Activated T-helper 1 cell treated with anti-CD3 and anti-CD28 coated beads, Interleukin-12 subunit alpha, Interleukin-12 subunit beta, Interleukin-2, Interleukin-4 antibody, amounts not matched to agents 30 ng/mL and 10 ng/mL and 1 ng/mL, durations not matched to agents 14 hours and 24 hours and 36 hours (primary cell): ENCODE results near the gene S100Z. TPM values are rescaled to one million over a fixed set of nuclear protein-coding genes. Genes with fewer than 3 reads are reported as not detected.
"Not testable (repeated sequence)": the region's sequence is repeated elsewhere in the genome, so short reads cannot be mapped to it uniquely, and the experiment has no call there.

Source experiments
- DNase-seq: peaks from one replicate; pipeline ENCODE4 v3.0.0; 2021; ENCODE audit warnings: low spot score
- H3K27ac Mint-ChIP-seq: one replicate; pipeline ENCODE4 v1.8.0; 2021; ENCODE audit warnings: mild to moderate bottlenecking, mixed read lengths
- H3K27me3 Mint-ChIP-seq: one replicate; pipeline ENCODE4 v1.8.0; 2022; ENCODE audit warnings: mild to moderate bottlenecking, moderate library complexity, mixed read lengths; ENCODE audit not compliant: insufficient read depth
- H3K36me3 Mint-ChIP-seq: one replicate; pipeline ENCODE4 v1.8.0; 2021; ENCODE audit warnings: low read depth, mixed read lengths
- H3K4me1 Mint-ChIP-seq: one replicate; pipeline ENCODE4 v1.8.0; 2021; ENCODE audit warnings: low read depth, mixed read lengths
- H3K4me3 Mint-ChIP-seq: one replicate; pipeline ENCODE4 v1.8.0; 2021; ENCODE audit warnings: mild to moderate bottlenecking, moderate library complexity, mixed read lengths
- H3K9me3 Mint-ChIP-seq: one replicate; pipeline ENCODE4 v1.8.0; 2021; ENCODE audit warnings: mixed read lengths
- intact Hi-C: fragments of 100-400 bp; cut with micrococcal nuclease; formaldehyde crosslinking; loops from one replicate; pipeline ENCODE4 v1.15.1; 2024
- total RNA-seq: library from RNA; stranded (reverse); gene quantifications from 2 replicates; pipeline ENCODE4 v1.2.3, GENCODE V29; 2022

The S100Z gene
- total RNA-seq, 1 donor from 2014 or later, result 0.67 TPM

DNA sequence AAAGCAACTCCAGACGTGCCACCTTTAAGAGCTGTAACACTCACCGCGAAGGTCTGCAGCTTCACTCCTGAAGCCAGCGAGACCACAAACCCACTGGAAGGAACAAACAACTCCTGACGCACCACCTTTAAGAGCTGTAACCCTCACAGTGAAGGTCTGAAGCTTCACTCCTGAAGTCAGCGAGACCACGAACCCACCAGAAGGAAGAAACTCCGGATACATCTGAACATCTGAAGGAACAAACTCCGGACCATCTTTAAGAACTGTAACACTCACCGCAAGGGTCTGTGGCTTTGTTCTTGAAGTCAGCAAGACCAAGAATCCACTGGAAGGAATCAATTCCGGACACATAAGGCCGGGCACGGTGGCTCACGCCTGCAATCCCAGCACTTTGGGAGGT, 64.9 kb downstream of the S100Z start:
- H3K4me3 Mint-ChIP-seq, H3K4me1 Mint-ChIP-seq, DNase-seq, H3K27me3 Mint-ChIP-seq, H3K36me3 Mint-ChIP-seq, intact Hi-C loops, H3K27ac Mint-ChIP-seq, H3K9me3 Mint-ChIP-seq: not testable (repeated sequence)

DNA sequence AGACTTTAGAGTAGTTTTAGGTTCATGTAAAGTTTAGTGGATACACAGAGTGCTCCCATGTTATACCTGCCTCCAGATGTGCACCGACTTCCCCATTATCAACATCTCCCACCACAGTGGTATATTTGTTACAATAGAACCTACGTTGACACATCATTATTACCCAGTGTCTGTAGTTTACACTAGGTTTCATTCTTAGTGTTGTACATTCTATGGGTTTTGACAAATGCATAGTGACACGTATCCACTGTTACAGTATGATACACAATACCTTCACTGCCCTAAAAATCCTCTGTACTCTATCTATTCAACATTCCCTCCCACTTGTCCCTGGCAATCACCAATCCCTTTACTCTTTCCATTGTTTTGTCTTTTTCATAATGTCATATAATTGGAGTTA, 68.7 kb downstream of the S100Z start:
- H3K27me3 Mint-ChIP-seq, result peaks cover 7% of the 10 kb centered on the region
- no peak overlapping the region for H3K27ac Mint-ChIP-seq
- no peaks in the 10 kb centered on the region for H3K36me3 Mint-ChIP-seq
- H3K4me1 Mint-ChIP-seq, result no peaks in the 10 kb centered on the region
- intact Hi-C loops, result no loop called here
- no peak for DNase-seq
- no peak overlapping the region for H3K4me3 Mint-ChIP-seq
- H3K9me3 Mint-ChIP-seq, result peaks cover 8% of the 10 kb centered on the region

DNA sequence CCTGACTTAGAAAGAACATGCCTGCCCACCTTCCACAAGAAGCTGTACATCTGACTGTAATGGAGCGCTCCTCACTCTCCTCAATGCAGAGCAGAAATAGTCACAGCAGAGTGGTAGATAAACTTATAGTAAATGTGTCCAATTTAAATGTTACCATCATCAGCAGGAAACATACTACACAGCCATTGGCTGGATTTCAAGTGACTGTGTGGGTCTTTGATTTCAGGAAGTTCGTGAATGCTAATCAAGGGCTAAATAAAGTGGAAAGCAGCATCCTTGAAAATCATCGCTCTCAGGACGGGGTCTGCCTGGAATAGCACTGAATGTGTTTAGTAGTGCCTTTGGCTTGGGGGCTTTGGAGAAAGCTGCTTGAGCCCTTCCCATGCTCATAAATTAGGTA, 70.7 kb downstream of the S100Z start:
- Mint-ChIP-seq H3K27ac (no peak overlapping the region), H3K36me3 (no peaks in the 10 kb centered on the region), H3K4me3 (no peak overlapping the region), H3K9me3 (no peaks in the 10 kb centered on the region), H3K27me3 (peaks cover 12% of the 10 kb centered on the region), H3K4me1 (no peaks in the 10 kb centered on the region)
- no peak for DNase-seq
- intact Hi-C loops, result no loop called here

DNA sequence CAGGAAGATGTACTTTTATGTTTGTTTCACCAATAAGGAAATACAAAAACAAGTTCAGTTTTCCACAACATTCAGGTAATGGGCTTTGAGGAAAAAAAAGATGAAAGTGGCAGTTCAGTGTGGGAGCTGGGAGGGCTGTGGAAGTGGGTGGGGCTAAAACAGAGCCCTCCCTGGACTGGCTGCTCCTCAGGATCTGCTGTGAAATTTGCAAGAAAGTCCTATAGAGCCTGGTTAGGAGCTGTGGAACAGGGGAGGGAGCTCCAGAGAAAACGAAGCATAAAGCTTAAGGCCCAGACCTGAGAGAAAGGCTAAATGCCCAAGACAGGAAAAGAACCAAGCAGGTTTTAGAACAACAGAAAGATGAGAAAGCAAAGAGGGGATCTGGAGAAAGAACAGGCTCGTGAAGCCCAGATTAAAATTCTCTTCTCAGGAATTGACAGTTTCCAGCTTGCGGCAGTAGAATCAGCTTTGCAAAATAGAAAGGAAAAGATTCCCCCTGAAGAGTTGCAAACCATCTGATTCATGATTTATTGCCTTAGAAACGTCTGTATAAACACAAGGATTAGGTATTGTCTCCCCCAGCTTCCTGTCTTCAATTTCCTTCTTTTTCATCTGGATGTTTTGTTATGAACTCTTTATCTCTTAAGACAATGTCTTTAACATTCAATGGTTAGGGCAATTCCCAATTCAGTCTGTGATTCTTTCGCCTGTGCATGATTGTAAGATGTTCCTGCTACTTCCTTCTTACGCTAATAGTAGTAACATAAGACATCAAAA, 76.7 kb downstream of the S100Z start:
- H3K27ac Mint-ChIP-seq, result no peak overlapping the region
- no peaks in the 10 kb centered on the region for H3K4me1 Mint-ChIP-seq
- peaks cover 6% of the 10 kb centered on the region for H3K27me3 Mint-ChIP-seq
- no peaks in the 10 kb centered on the region for H3K36me3 Mint-ChIP-seq
- H3K4me3 Mint-ChIP-seq, result no peak overlapping the region
- no peaks in the 10 kb centered on the region for H3K9me3 Mint-ChIP-seq
- intact Hi-C loops, result no loop called here
- no peak for DNase-seq

DNA sequence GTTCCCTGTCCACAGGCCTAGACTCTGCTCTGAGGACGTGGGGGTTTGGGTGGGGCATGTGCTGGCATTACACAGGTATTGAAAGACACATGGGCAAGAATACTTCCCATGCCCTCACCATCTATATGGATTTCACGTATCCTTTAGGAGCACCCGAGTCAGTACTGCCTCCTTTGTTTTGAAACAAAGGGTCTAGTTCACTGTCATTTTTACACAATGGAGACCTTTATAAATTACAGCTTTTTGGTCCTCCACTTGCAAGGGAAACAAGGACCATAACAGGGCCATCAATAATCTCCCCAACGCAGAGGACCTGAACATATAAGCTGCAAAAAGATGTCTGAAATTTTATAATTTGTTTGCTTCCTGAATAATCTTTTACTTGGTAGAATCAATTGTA, 78.1 kb downstream of the S100Z start:
- Mint-ChIP-seq H3K36me3 (no peaks in the 10 kb centered on the region), H3K4me1 (no peaks in the 10 kb centered on the region), H3K27me3 (peaks cover 7% of the 10 kb centered on the region), H3K27ac (no peak overlapping the region), H3K9me3 (no peaks in the 10 kb centered on the region), H3K4me3 (no peak overlapping the region)
- intact Hi-C loops, result no loop called here
- no peak for DNase-seq

DNA sequence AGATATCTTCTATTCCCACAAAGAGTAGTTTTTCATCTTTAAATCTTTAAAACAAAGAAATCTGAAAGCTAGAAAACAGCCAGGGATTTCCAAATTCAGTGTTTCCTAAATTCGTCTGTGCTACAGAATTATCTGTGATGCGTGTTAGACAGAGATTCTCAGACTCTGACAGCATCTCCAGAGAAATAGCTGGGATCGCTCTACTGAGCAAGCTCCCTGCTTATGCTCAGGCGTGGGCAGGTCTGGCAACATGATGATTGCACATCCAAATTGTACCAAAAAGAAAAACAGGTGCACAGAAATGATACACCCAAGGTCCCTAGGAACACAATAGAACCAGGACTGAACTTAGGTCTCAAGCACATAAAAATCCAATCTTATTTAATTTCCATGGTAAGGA, 80.3 kb downstream of the S100Z start:
- Mint-ChIP-seq H3K27me3 (peaks cover 4% of the 10 kb centered on the region), H3K36me3 (no peaks in the 10 kb centered on the region), H3K27ac (no peak overlapping the region), H3K4me3 (no peak overlapping the region), H3K9me3 (no peaks in the 10 kb centered on the region), H3K4me1 (no peaks in the 10 kb centered on the region)
- DNase-seq, result no peak
- intact Hi-C loops, result no loop called here

DNA sequence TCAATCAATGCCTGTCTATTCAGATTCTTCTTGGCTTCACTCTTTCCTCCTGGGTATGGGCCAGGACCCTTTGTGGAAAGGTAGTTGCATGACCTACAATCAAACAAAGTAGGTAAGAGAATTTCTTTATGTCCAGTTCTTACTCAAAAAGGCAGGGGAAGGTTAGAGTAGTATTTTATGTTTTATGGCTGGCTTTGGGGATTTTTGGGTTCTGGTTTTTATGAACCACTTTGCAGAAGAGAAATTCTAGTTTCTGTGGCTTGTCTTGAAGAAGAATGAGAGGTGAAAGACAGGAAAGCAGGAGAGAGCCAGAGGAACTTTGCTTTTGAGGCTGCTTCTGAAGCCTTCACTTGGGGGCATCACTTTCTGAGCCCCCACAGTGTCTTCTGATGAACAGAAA, 88.4 kb downstream of the S100Z start:
- peaks cover 12% of the 10 kb centered on the region for H3K27me3 Mint-ChIP-seq
- peaks cover 8% of the 10 kb centered on the region for H3K4me1 Mint-ChIP-seq
- H3K4me3 Mint-ChIP-seq, result no peak overlapping the region
- H3K27ac Mint-ChIP-seq, result no peak overlapping the region
- H3K9me3 Mint-ChIP-seq, result no peaks in the 10 kb centered on the region
- no peak for DNase-seq
- intact Hi-C loops, result no loop called here
- H3K36me3 Mint-ChIP-seq, result no peaks in the 10 kb centered on the region

DNA sequence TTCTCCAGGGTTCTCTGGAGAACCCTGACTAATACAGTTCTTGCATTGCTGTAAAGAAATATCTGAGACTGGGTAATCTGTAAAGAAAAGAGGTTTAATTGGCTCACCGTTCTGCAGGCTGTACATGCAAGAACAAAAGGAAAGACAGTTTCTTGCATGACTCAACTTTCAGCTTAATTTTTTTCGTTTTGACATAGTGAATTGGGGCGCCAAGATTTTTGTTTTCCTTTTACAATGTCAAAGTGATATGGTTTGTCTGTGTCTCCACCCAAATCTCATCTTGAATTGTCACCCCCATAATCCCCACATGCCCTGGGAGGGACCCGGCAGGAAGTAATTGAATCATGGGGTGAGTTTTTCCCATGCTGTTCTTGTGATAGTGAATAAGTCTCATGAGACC, 91.2 kb downstream of the S100Z start:
- Mint-ChIP-seq H3K4me3 (no peak overlapping the region), H3K36me3 (no peaks in the 10 kb centered on the region), H3K27ac (no peak overlapping the region), H3K4me1 (peaks cover 8% of the 10 kb centered on the region), H3K27me3 (peaks cover 20% of the 10 kb centered on the region), H3K9me3 (no peaks in the 10 kb centered on the region)
- DNase-seq, result no peak
- intact Hi-C loops, result no loop called here

DNA sequence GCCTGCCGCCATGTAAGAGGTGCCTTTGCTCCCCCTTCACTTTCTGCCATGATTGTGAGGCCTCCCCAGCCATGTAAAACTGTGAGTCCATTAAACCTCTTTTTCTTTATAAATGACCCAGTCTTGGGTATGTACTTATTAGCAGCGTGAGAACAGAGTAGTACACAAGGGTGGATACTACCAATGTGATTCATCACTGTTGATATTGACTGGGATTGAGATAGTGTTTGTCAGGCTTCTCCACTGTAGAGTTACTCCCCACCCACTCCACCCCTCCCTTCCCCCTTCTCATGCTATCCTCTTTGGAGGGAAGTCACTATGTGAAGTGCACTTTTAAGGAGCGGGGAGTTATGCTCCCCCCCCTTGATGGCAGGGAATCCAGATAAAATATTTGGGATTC, 91.6 kb downstream of the S100Z start:
- no peaks in the 10 kb centered on the region for H3K36me3 Mint-ChIP-seq
- peaks cover 20% of the 10 kb centered on the region for H3K27me3 Mint-ChIP-seq
- H3K9me3 Mint-ChIP-seq, result no peaks in the 10 kb centered on the region
- no peak for DNase-seq
- intact Hi-C loops, result no loop called here
- no peak overlapping the region for H3K4me3 Mint-ChIP-seq
- no peak overlapping the region for H3K27ac Mint-ChIP-seq
- H3K4me1 Mint-ChIP-seq, result peaks cover 8% of the 10 kb centered on the region

DNA sequence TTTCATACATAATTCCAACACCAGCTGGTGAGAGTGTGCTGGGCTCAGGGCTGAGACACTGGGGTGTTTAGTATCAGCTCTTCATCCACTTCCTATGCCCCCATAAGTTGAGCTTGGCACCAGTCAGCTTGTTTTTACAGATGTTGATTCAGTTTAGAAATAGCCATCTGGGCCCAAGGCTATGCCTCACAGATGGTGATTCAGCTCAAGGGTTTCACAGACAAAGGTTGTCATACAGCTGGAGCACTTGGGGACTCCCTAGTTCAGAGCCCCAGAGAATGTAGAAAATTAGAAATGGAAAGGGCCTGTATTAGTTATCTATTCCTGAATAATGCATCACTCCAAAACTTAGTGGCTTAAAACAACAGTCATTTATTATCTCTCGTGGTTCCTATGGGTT, 92.8 kb downstream of the S100Z start:
- Mint-ChIP-seq H3K27ac (no peak overlapping the region), H3K27me3 (peaks cover 22% of the 10 kb centered on the region), H3K4me3 (no peak overlapping the region), H3K9me3 (no peaks in the 10 kb centered on the region), H3K4me1 (peaks cover 8% of the 10 kb centered on the region), H3K36me3 (no peaks in the 10 kb centered on the region)
- intact Hi-C loops, result no loop called here
- DNase-seq, result no peak

DNA sequence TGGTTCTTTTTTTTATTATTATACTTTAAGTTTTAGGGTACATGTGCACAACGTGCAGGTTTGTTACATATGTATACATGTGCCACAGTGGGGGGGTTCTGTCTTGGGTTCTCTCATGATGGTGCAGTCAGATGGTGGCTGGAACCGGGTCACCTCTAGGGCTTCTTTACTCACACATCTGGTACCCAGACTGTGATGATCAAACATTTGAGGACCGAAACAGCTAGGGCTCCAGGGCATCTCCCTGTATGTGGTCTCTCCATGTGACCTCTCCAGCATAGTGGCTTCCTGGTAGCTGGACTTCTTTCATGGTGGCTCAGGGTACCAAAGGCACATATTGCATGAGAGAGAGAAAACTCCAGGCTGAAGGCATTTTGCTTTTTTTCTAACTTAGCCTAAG, 93.2 kb downstream of the S100Z start:
- peaks cover 8% of the 10 kb centered on the region for H3K4me1 Mint-ChIP-seq
- no peaks in the 10 kb centered on the region for H3K9me3 Mint-ChIP-seq
- peaks cover 22% of the 10 kb centered on the region for H3K27me3 Mint-ChIP-seq
- H3K27ac Mint-ChIP-seq, result no peak overlapping the region
- intact Hi-C loops, result no loop called here
- H3K36me3 Mint-ChIP-seq, result no peaks in the 10 kb centered on the region
- H3K4me3 Mint-ChIP-seq, result no peak overlapping the region
- no peak for DNase-seq

DNA sequence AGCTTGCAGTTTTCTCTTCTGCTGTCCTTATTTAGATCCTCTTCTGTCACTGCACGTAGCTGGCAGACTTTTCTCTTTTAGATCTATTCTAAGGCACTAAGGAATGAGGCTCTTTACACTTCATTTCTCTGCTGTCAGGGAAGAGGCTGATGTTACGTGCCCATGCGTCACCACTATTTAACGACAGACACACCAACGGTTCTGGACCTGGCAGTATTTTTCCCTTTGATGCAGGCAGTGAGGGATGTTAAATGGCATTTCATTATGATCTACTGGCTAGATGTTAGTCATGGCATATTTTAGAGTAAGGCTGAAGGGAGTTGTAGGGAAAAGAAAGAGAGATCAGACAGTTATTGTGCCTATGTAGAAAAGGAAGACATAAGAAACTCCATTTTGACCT, 94.8 kb downstream of the S100Z start:
- Mint-ChIP-seq H3K4me3 (no peak overlapping the region), H3K4me1 (no peaks in the 10 kb centered on the region), H3K27me3 (peaks cover 29% of the 10 kb centered on the region), H3K36me3 (no peaks in the 10 kb centered on the region), H3K9me3 (no peaks in the 10 kb centered on the region), H3K27ac (no peak overlapping the region)
- DNase-seq, result no peak
- intact Hi-C loops, result no loop called here

DNA sequence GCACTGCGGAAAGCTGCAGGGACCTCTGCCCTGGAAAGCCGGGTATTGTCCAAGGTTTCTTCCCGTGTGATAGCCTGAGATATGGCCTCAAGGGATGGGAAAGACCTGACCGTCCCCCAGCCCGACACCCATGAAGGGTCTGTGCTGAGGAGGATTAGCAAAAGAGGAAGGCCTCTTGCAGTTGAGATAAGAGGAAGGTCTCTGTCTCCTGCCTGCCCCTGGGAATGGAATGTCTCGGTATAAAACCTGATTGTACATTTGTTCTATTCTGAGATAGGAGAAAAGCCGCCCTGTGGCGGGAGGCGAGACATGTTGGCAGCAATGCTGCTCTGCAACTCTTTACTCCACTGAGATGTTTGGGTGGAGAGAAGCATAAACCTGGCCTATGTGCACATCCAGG, 95.4 kb downstream of the S100Z start:
- H3K36me3 Mint-ChIP-seq, DNase-seq, H3K27ac Mint-ChIP-seq, intact Hi-C loops, H3K4me3 Mint-ChIP-seq, H3K9me3 Mint-ChIP-seq, H3K4me1 Mint-ChIP-seq: not testable (repeated sequence)
- peaks cover 29% of the 10 kb centered on the region for H3K27me3 Mint-ChIP-seq

DNA sequence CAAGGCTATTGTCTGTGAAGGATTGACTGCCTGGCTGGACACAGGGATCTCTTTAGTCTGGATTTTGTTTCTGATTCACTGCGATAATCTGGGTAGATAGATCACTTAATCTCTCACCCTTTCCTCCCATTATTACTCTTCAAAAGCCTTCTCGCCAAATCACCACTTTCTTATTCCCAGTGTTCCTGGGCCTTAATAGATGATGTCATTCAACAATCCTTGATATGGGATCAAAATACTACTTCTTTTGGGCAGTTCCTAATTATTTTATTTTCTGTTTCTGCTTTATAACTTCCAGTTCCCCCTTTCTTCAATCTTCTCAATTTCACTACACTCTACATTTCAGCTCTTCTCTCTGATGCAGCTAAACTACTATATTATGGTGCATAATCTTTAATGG, 96.3 kb downstream of the S100Z start:
- no peak overlapping the region for H3K27ac Mint-ChIP-seq
- intact Hi-C loops, result no loop called here
- H3K4me1 Mint-ChIP-seq, result no peaks in the 10 kb centered on the region
- peaks cover 31% of the 10 kb centered on the region for H3K27me3 Mint-ChIP-seq
- no peaks in the 10 kb centered on the region for H3K36me3 Mint-ChIP-seq
- no peak for DNase-seq
- H3K4me3 Mint-ChIP-seq, result no peak overlapping the region
- no peaks in the 10 kb centered on the region for H3K9me3 Mint-ChIP-seq
